AG04449 (cell line): Measurements from ENCODE around the gene LCA5.

Source experiments
- CTCF ChIA-PET: fragments of 350-600 bp; formaldehyde crosslinking; extraction: SDS; loops from one replicate; lab custom pipeline; 2021; ENCODE audit warnings: antibody characterized with exemption; lab: Yijun Ruan, JAX
- POLR2A ChIA-PET: fragments of 400-600, 350-600 bp; formaldehyde crosslinking; extraction: SDS; loops from one replicate; lab custom pipeline; 2020; ENCODE audit warnings: antibody characterized with exemption, inconsistent platforms; lab: Yijun Ruan, JAX
- DNase-seq: peaks from one replicate; pipeline ENCODE4 v3.0.0-alpha.2; 2010; ENCODE audit warnings: low read depth, low spot score
- H3K4me3 ChIP-seq: 2 replicates; pipeline ENCODE4 v1.5.1; 2011; ENCODE audit warnings: low read depth, mild to moderate bottlenecking, control low read depth, low read length
- TF ChIP-seq, protein P1 (sequence below): IDR thresholded peaks from one replicate; pipeline ENCODE4 v1.5.1; 2011; ENCODE audit warnings: mild to moderate bottlenecking, moderate library complexity, low read length, control low read depth, inconsistent platforms; ENCODE audit not compliant: insufficient read depth; ENCODE audit errors: missing control alignments

The LCA5 gene

DNA sequence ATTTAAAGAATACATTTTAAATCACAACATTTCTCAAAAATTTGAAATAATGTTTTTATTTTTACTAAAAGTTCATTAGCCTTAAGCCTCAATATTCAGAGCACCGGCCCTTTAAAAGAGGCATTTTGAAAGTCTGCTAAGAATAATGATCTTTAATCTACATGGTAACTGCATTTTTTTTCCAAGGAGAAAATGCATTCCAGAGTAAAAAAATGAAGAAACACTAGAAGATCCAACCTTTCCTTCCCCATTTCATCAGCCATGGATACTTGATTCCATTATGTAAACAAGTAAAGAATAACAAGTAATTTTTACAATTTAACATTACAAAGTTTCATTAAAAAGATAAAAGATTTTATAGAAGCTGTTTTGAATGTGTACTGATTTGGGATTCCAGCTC lies 21.8 kb downstream of the LCA5 start:
- POLR2A ChIA-PET, result interaction anchor here (0.6 kb wide), 1 partner anchor 231 kb away, joined by 3 read pairs; no protein-coding TSS in a partner anchor
- TF ChIP-seq, protein P1, sequence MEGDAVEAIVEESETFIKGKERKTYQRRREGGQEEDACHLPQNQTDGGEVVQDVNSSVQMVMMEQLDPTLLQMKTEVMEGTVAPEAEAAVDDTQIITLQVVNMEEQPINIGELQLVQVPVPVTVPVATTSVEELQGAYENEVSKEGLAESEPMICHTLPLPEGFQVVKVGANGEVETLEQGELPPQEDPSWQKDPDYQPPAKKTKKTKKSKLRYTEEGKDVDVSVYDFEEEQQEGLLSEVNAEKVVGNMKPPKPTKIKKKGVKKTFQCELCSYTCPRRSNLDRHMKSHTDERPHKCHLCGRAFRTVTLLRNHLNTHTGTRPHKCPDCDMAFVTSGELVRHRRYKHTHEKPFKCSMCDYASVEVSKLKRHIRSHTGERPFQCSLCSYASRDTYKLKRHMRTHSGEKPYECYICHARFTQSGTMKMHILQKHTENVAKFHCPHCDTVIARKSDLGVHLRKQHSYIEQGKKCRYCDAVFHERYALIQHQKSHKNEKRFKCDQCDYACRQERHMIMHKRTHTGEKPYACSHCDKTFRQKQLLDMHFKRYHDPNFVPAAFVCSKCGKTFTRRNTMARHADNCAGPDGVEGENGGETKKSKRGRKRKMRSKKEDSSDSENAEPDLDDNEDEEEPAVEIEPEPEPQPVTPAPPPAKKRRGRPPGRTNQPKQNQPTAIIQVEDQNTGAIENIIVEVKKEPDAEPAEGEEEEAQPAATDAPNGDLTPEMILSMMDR, result no peak
- no peak overlapping the region for H3K4me3 ChIP-seq
- CTCF ChIA-PET, result no interaction called here
- no peak for DNase-seq

DNA sequence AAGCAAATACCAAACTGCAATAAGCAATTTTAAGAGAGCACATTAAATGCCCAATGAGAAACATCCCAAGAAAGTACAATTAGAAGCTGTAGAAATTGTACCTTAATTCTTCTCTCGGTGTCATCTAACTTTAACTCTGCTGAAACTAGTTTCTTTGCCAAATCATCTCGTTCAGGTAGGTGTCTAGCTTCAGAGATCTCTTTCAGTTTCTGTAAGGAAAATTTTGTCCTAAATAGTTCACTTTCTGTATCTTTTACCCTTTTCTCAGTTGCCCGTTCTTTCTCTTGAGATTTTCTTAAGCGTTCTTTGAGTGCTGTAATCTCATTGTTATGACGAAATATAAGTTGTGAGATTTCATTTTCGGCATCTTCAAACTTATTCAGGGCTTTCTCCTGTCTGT lies 24.1 kb downstream of the LCA5 start:
- no peak for DNase-seq
- H3K4me3 ChIP-seq, result no peak overlapping the region
- TF ChIP-seq, protein P1, result no peak
- ChIA-PET CTCF (interaction anchor here (0.8 to 1.5 kb wide), 2 partner anchors 12 to 22 kb away, joined by 3 read pairs; no protein-coding TSS in a partner anchor), POLR2A (no interaction called here)

DNA sequence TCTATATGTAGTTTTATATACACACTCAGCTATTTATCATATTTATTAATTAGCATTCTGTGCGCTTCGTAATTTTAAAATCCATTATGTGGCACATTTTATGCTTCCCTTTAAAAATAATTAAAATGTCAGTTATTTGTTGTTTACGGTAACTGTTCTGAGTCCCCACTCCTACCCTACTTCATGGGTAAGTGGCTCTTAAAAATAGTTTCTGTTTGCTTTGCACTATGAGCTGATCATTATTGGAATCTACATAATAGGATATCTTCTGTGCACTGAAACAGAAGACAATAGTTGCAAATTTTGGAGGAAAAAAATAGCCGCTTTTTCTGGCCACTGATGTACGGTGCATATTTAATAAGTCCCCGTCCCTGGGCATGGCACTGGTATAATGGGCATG lies 25.2 kb downstream of the LCA5 start:
- ChIA-PET CTCF (interaction anchor here (0.8 to 1.5 kb wide), 2 partner anchors 11 to 23 kb away, joined by 3 read pairs; no protein-coding TSS in a partner anchor), POLR2A (no interaction called here)
- TF ChIP-seq, protein P1, result no peak
- no peak overlapping the region for H3K4me3 ChIP-seq
- no peak for DNase-seq

DNA sequence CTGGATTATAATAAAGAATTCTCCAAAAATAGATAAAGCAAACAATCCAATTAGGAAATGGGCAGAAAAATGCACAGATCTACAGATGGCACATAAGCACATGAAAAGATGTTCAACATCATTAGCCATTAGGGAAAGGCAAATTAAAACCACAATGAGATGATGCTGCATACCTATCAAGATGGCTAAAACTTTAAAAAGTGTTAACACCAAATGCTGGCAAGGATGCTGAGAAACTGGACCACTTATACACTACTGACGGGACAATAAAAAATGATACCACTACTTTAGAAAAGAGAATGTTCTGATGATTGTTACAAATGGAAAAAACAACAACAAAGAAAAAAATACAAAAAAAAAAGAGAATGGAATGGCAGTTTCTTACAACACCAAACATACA lies 26.5 kb downstream of the LCA5 start:
- no peak overlapping the region for H3K4me3 ChIP-seq
- ChIA-PET POLR2A (no interaction called here), CTCF (no interaction called here)
- no peak for DNase-seq
- TF ChIP-seq, protein P1, result no peak

DNA sequence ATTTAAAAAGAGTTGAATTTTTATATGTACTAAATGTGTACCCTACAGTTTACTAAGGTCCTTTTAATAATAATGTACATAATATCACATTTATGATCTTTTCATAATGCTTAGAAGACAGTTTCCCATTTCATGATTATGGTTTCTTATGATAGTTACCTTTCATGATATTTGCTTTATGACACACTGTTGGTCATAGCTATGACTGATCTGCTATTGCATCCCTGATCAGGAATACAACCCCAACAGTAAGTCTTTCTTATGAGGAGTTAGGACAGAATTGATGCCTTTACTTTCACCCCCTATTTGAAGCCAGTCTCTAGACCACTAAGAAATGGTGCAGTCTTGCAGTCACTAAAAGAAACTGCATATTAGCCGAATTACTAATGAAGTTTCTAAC lies 31.0 kb downstream of the LCA5 start:
- no peak overlapping the region for H3K4me3 ChIP-seq
- CTCF ChIA-PET, result no interaction called here
- TF ChIP-seq, protein P1, result no peak
- no peak for DNase-seq
- POLR2A ChIA-PET, result no interaction called here

DNA sequence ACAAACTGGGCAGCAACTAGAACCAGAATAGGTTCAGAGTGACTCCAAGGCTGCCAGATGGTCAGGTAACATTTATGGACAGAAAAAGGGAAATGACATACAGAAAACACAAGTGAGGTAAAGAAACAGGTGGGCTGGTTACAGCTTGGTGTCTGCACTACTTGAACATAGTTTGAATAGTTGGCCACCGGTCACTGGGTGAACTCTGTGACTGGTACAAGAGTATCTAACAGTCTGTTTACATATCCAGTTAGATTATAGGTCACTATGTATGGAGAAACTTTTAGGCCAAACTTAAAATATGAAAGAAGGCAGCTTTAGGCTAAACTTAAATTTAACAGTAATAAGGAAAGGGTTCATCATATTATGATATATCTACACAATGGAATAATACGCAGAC lies 32.9 kb downstream of the LCA5 start:
- POLR2A ChIA-PET, result no interaction called here
- CTCF ChIA-PET, result no interaction called here
- no peak for DNase-seq

More for the DNA sequence above, 32.9 kb downstream of the LCA5 start:
- no peak overlapping the region for H3K4me3 ChIP-seq
- TF ChIP-seq, protein P1, result no peak
